OCI-LY3 (cell line): ENCODE results near the gene NUP210.

Experiments used
- H2AFZ ChIP-seq: fragments of 200-600, 300-600 bp; shearing (Covaris generic); 2 replicates; pipeline ENCODE4 v1.6.0; 2014; ENCODE audit warnings: antibody characterized with exemption, low read depth, low read length
- H3K27ac ChIP-seq: fragments of 200-600, 300-600 bp; sonication (generic); 2 replicates; pipeline ENCODE4 v1.5.1; 2014; ENCODE audit warnings: mild to moderate bottlenecking, low read length, moderate library complexity, mixed read lengths
- H3K27me3 ChIP-seq: fragments of 200-600, 300-600 bp; sonication (generic); 2 replicates; pipeline ENCODE4 v1.6.1; 2014; ENCODE audit warnings: low read depth, low read length, mixed read lengths
- H3K36me3 ChIP-seq: fragments of 200-600, 300-600 bp; sonication (generic); replicated peaks from 2 replicates; pipeline ENCODE3; 2014; ENCODE audit warnings: low read depth, low read length, mixed read lengths
- H3K4me1 ChIP-seq: fragments of 300-600, 200-600 bp; sonication (generic); 2 replicates; pipeline ENCODE4 v1.6.1; 2014; ENCODE audit warnings: low read length, mixed read lengths
- H3K4me2 ChIP-seq: fragments of 200-600, 300-600 bp; sonication (generic); 2 replicates; pipeline ENCODE4 v1.6.1; 2014; ENCODE audit warnings: low read length, mixed read lengths
- H3K4me3 ChIP-seq: fragments of 300-600, 200-600 bp; sonication (generic); 2 replicates; pipeline ENCODE4 v1.5.1; 2014; ENCODE audit warnings: antibody characterized with exemption, mild to moderate bottlenecking, low read length, moderate library complexity
- H3K79me2 ChIP-seq: fragments of 300-600, 200-600 bp; shearing (Covaris generic); 2 replicates; pipeline ENCODE4 v1.6.1; 2014; ENCODE audit warnings: mild to moderate bottlenecking, low read length, mixed read lengths
- H3K9ac ChIP-seq: fragments of 300-600, 200-600 bp; shearing (Covaris generic); 2 replicates; pipeline ENCODE4 v1.6.0; 2014; ENCODE audit warnings: mild to moderate bottlenecking, low read length, moderate library complexity
- H3K9me3 ChIP-seq: fragments of 200-600, 300-600 bp; shearing (Covaris generic); 2 replicates; pipeline ENCODE4 v1.6.1; 2014; ENCODE audit warnings: low read length, mixed read lengths; ENCODE audit not compliant: insufficient read depth
- H4K20me1 ChIP-seq: fragments of 200-600, 300-600 bp; sonication (generic); 2 replicates; pipeline ENCODE4 v1.6.1; 2016; ENCODE audit warnings: low read length, mixed read lengths; ENCODE audit not compliant: insufficient read depth
- CTCF ChIP-seq: fragments of 200-600, 300-600 bp; sonication (generic); IDR thresholded peaks from 2 replicates; pipeline ENCODE4 v1.5.1; 2014; ENCODE audit warnings: antibody characterized with exemption, low read length, low read depth
- EZH2phosphoT487 ChIP-seq: fragments of 200-600 bp; shearing (Covaris generic); IDR thresholded peaks from 2 replicates; pipeline ENCODE4 v1.6.1; 2018; ENCODE audit warnings: antibody characterized with exemption, mixed run types, low read depth

Gene NUP210

GRCh38 chr3:13376091-13376490, 44.0 kb downstream of the NUP210 start:
- Histone ChIP-seq H3K9me3 (no peaks in the 10 kb centered on the region), H3K36me3 (peaks cover 94% of the 10 kb centered on the region), H4K20me1 (peaks cover 17% of the 10 kb centered on the region), H3K79me2 (peaks cover 19% of the 10 kb centered on the region; the same call in 1 of the 2 replicates), H3K9ac (no peak overlapping the region), H3K27me3 (no peaks in the 10 kb centered on the region), H3K27ac (no peak overlapping the region), H3K4me2 (no peak overlapping the region), H3K4me1 (peaks cover 13% of the 10 kb centered on the region), H2AFZ (no peak overlapping the region), H3K4me3 (no peak overlapping the region)
- TF ChIP-seq EZH2phosphoT487: no peak
- TF ChIP-seq CTCF: no peak

DNA sequence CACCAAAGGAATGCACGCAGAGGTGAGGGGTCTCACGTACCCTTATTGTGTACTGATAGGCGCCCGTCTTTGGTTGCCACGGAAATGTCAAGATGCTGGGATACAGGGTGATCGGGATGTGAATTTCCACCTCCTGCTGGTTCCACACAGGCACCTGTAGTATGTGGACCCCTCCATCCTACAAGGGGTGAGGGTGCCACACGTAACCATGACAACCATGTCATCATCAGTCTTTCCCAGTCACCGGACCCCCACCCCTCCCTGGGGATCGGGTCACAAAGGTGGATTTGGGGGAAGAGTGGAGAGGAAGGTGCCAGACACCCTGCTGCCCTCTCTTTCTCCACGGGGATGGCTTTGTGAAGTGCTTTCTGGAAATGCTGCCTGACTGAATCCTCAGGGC, 44.7 kb downstream of the NUP210 start:
- peaks cover 12% of the 10 kb centered on the region; the same call in 1 of the 2 replicates for H4K20me1 ChIP-seq
- H3K9ac ChIP-seq: no peak overlapping the region
- no peak overlapping the region for H2AFZ ChIP-seq
- H3K4me2 ChIP-seq: no peak overlapping the region
- peaks cover 7% of the 10 kb centered on the region; the same call in 1 of the 2 replicates for H3K4me1 ChIP-seq
- H3K36me3 ChIP-seq: peaks cover 94% of the 10 kb centered on the region
- H3K79me2 ChIP-seq: peaks cover 18% of the 10 kb centered on the region; the same call in 1 of the 2 replicates
- no peak overlapping the region for H3K27ac ChIP-seq
- no peak overlapping the region for H3K4me3 ChIP-seq
- no peaks in the 10 kb centered on the region for H3K27me3 ChIP-seq
- no peaks in the 10 kb centered on the region for H3K9me3 ChIP-seq
- TF ChIP-seq CTCF (no peak), EZH2phosphoT487 (no peak)

DNA sequence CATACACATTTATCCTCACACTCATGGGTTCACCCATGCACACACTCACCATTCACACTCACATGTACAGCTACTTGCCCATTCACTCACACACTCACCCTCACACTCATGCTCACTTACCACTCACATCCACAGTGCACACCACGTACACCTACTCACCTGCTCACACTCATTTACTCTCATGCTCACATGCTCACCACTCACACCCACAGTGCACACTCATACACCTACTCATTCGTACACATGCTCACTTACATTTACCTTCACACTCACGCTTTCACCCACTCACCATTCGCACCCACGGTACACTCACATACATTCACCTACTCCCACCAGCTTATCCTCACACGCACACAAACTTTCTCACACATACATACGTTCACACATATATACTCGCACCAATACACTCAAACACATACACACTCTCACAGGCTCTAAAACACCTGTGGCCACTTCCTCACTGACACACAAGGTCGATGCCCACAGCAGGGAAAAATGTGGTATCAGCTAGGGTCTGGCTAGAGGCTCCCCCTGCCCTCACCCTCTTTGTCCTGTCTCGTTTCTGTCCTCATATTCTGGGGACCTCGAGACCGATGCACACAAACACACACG, 46.0 kb downstream of the NUP210 start:
- TF ChIP-seq CTCF: no peak
- TF ChIP-seq EZH2phosphoT487: no peak
- H3K9me3 ChIP-seq: no peaks in the 10 kb centered on the region
- peaks cover 7% of the 10 kb centered on the region; the same call in 1 of the 2 replicates for H4K20me1 ChIP-seq
- peaks cover 9% of the 10 kb centered on the region; the same call in 1 of the 2 replicates for H3K79me2 ChIP-seq
- no peak overlapping the region for H3K4me2 ChIP-seq
- no peak overlapping the region for H2AFZ ChIP-seq
- H3K9ac ChIP-seq: no peak overlapping the region
- no peak overlapping the region for H3K27ac ChIP-seq
- no peak overlapping the region for H3K4me3 ChIP-seq
- H3K27me3 ChIP-seq: no peaks in the 10 kb centered on the region
- peaks cover 6% of the 10 kb centered on the region; the same call in 1 of the 2 replicates for H3K4me1 ChIP-seq
- peaks cover 91% of the 10 kb centered on the region for H3K36me3 ChIP-seq

DNA sequence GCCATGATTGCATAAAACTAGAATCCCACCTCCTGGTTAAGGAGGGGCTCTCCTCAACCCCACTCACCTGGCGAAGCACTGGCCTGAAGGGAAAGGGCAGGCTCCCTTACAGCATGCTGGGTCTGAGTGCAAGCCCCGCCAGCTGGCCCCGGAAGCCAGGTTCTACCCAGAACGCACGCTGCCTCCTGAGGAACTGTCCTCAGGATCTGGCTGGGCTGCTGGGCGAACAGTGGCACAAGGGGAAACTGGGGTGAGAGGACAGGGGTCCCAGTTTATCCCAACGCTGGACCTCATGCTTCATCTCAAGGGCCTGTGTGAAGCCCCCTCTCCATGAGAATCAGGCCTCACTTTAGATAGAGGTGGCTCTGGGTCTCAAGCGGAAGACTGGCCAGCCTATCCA, 47.5 kb downstream of the NUP210 start:
- H3K9ac ChIP-seq: no peak overlapping the region
- H3K9me3 ChIP-seq: no peaks in the 10 kb centered on the region
- H2AFZ ChIP-seq: no peak overlapping the region
- H3K4me3 ChIP-seq: no peak overlapping the region
- no peak overlapping the region for H3K4me2 ChIP-seq
- H3K79me2 ChIP-seq: peaks cover 4% of the 10 kb centered on the region; the same call in 1 of the 2 replicates
- no peak overlapping the region for H3K27ac ChIP-seq
- peaks cover 88% of the 10 kb centered on the region for H3K36me3 ChIP-seq
- H4K20me1 ChIP-seq: no peaks in the 10 kb centered on the region; the same call in 1 of the 2 replicates
- no peak for TF ChIP-seq CTCF
- TF ChIP-seq EZH2phosphoT487: no peak
- H3K4me1 ChIP-seq: no peaks in the 10 kb centered on the region
- no peaks in the 10 kb centered on the region for H3K27me3 ChIP-seq
